Measurements from ENCODE around the gene PRICKLE3. TPM values are rescaled to one million over a fixed set of nuclear protein-coding genes. Genes with fewer than 3 reads are reported as not detected.

Gene PRICKLE3
- total RNA-seq, 2 donors from 2014 or later, result 16.7 to 25.5 TPM

DNA sequence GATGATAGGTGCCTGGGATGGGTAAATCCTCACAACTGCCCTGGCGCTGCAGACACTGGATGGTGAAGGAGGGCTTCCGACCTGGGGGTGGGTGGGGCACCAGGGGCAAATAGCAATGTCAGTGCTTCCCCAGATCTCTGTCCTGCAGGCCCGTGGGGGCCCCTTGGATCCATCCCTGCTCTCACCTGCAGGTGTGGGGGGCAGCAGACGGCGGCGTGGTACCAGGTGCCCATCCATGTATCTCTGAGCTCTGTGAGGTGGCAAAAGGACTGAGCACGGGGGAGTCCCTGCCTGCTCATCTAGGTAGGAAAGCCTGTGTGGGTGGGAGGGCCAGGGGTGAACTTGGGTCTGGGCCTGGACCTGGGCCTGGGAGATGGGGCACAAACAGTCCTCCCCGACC is 20.4 kb upstream of the PRICKLE3 start:
- H3K27ac ChIP-seq, result no peak overlapping the region
- no peaks in the 10 kb centered on the region for H3K9me3 ChIP-seq
- H3K27me3 ChIP-seq, result no peaks in the 10 kb centered on the region
- no peak for DNase-seq
- H3K36me3 ChIP-seq, result no peaks in the 10 kb centered on the region
- no peak for TF ChIP-seq CTCF (IDR thresholded peaks at IDR 0.05)
- H3K9ac ChIP-seq (ENCODE audit: low read depth in 2 of 2, low read length in 2 of 2), result no peak overlapping the region
- no peak overlapping the region for H3K4me3 ChIP-seq
- intact Hi-C loops (cut with DNase I), result no loop called here
- no peaks in the 10 kb centered on the region for H3K4me1 ChIP-seq

DNA sequence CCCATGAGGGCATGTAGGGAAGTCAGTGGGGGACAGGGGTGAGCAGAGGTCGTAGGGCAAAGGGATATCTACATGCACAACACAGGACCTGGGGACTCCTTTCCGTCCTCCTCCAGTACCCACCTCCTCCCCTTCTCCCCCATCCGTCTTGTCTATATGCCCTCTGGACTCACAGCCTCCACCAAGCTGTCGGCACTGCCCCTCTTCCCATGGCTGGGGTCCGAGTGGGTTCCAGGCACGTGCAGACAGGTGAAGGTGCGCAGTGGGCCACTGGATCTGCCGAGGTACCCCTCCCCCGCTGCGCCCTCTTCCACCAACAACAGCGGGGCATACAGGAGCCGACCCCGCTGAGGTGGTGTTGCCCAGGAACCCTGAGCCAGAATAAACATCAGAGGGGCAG is 19.3 kb upstream of the PRICKLE3 start:
- no peak overlapping the region for H3K4me3 ChIP-seq
- no peak for TF ChIP-seq CTCF (IDR thresholded peaks at IDR 0.05)
- intact Hi-C loops (cut with DNase I), result no loop called here
- no peaks in the 10 kb centered on the region for H3K27me3 ChIP-seq
- no peak overlapping the region for H3K27ac ChIP-seq
- H3K36me3 ChIP-seq, result no peaks in the 10 kb centered on the region
- H3K9ac ChIP-seq (ENCODE audit: low read depth in 2 of 2, low read length in 2 of 2), result no peak overlapping the region
- DNase-seq, result no peak
- H3K9me3 ChIP-seq, result no peaks in the 10 kb centered on the region
- H3K4me1 ChIP-seq, result no peaks in the 10 kb centered on the region

- Histone ChIP-seq H3K9me3 (no peaks in the 10 kb centered on the region), H3K4me3 (no peak overlapping the region), H3K27me3 (no peaks in the 10 kb centered on the region), H3K4me1 (no peaks in the 10 kb centered on the region), H3K27ac (no peak overlapping the region), H3K36me3 (no peaks in the 10 kb centered on the region), H3K9ac (ENCODE audit: low read depth in 2 of 2, low read length in 2 of 2) (no peak overlapping the region)
- no peak for TF ChIP-seq CTCF (IDR thresholded peaks at IDR 0.05)
- intact Hi-C loops (cut with DNase I), result no loop called here
- no peak for DNase-seq
Measured at GRCh38 chrX:49204709-49205108, 18.5 kb upstream of the PRICKLE3 start.

DNA sequence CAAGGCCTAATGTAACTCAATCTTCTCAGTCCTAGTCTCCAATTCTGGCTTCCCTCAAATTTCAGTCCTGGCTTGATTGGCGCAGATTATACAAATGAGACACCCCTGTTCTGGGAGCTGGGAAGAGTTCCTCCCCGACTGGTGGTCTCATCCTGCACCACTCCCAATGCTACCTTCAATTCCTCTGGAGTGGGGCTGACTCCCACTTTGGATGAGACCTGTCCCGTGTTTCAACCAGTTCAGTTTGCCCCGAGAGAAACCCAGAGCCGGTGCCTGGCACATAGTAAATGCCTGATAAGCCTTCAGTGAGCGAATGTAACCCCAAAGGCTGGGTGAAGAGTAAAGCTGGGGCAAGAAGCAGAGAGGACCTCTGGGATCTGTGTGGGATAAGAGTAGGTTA is 17.8 kb upstream of the PRICKLE3 start:
- no peak overlapping the region for H3K4me3 ChIP-seq
- H3K27ac ChIP-seq, result no peak overlapping the region
- H3K27me3 ChIP-seq, result no peaks in the 10 kb centered on the region
- H3K4me1 ChIP-seq, result no peaks in the 10 kb centered on the region
- DNase-seq, result no peak
- H3K9me3 ChIP-seq, result no peaks in the 10 kb centered on the region
- no peak overlapping the region for H3K9ac ChIP-seq (ENCODE audit: low read depth in 2 of 2, low read length in 2 of 2)
- no peak for TF ChIP-seq CTCF (IDR thresholded peaks at IDR 0.05)
- no peaks in the 10 kb centered on the region for H3K36me3 ChIP-seq
- intact Hi-C loops (cut with DNase I), result no loop called here

DNA sequence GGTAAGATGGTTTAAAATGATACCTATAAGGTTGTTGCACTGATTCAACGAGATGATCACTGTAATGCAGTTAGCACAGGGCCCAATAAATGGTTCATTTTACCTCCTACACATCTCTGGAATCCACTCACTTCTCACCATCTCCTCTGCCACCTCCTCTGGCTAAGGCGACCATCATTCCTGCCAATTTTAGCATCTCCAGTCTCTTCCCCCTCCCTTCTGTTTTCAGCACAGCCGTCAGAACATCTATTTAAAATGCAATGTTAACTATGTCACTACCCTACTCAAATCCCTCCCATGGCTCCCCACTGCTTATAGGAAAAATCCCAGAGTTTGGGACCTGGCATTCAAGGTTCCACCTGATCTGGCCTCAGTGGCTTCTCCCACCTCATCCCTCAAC is 17.4 kb upstream of the PRICKLE3 start:
- TF ChIP-seq CTCF (IDR thresholded peaks at IDR 0.05), result no peak
- H3K4me3 ChIP-seq, result no peak overlapping the region
- no peaks in the 10 kb centered on the region for H3K9me3 ChIP-seq
- H3K36me3 ChIP-seq, result no peaks in the 10 kb centered on the region
- H3K27ac ChIP-seq, result no peak overlapping the region
- no peaks in the 10 kb centered on the region for H3K4me1 ChIP-seq
- H3K27me3 ChIP-seq, result no peaks in the 10 kb centered on the region
- intact Hi-C loops (cut with DNase I), result no loop called here
- H3K9ac ChIP-seq (ENCODE audit: low read depth in 2 of 2, low read length in 2 of 2), result no peak overlapping the region
- DNase-seq, result no peak

- no peak for DNase-seq
- intact Hi-C loops (cut with DNase I), result no loop called here
- H3K27ac ChIP-seq, result no peak overlapping the region
- H3K9me3 ChIP-seq, result no peaks in the 10 kb centered on the region
- no peaks in the 10 kb centered on the region for H3K4me1 ChIP-seq
- no peak overlapping the region for H3K4me3 ChIP-seq
- no peaks in the 10 kb centered on the region for H3K36me3 ChIP-seq
- TF ChIP-seq CTCF (IDR thresholded peaks at IDR 0.05), result no peak
- H3K27me3 ChIP-seq, result no peaks in the 10 kb centered on the region
- no peak overlapping the region for H3K9ac ChIP-seq (ENCODE audit: low read depth in 2 of 2, low read length in 2 of 2)
Measured at GRCh38 chrX:49202022-49202421, 15.8 kb upstream of the PRICKLE3 start.

Data from colonic mucosa (tissue), 4 donors.